Coronary artery (tissue), 2 donors: ENCODE data around the gene ISM1.

Experiments used
- DNase-seq: peaks from one replicate; pipeline ENCODE4 v3.0.0-alpha.2; 2017; ENCODE audit warnings: low spot score
- H3K27ac ChIP-seq, 2 donors: fragments of 200-600 bp; sonication (generic); one replicate each; pipeline ENCODE4 v1.5.1; 2016 to 2019
- H3K4me3 ChIP-seq: fragments of 200-600 bp; sonication (generic); 2 replicates; pipeline ENCODE4 v1.5.1; 2016; ENCODE audit warnings: mild to moderate bottlenecking, moderate library complexity
- TF ChIP-seq, protein P1 (sequence below): fragments of 200-600 bp; sonication (generic); IDR thresholded peaks from one replicate; pipeline ENCODE4 v1.5.1; 2019; ENCODE audit warnings: antibody characterized with exemption

The ISM1 gene

DNA sequence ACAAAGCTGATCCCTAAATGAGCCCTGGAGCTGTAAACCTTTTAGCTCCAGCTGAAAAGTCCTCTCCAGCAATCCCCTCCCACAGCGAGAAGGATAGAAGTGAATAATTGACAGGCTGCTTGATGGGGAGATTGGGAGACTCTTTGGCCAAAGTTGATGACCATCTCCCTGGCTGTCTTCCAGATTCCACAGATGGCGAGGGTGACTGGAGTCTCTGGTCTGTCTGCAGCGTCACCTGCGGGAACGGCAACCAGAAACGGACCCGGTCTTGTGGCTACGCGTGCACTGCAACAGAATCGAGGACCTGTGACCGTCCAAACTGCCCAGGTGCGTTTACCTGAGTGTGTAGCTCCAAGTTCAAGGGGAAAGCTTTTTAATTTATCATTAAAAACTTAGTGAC is 67.3 kb downstream of the ISM1 start:
- DNase-seq = no peak
- Histone ChIP-seq H3K27ac (no peak overlapping the region), H3K4me3 (no peak overlapping the region)
- TF ChIP-seq, protein P1, sequence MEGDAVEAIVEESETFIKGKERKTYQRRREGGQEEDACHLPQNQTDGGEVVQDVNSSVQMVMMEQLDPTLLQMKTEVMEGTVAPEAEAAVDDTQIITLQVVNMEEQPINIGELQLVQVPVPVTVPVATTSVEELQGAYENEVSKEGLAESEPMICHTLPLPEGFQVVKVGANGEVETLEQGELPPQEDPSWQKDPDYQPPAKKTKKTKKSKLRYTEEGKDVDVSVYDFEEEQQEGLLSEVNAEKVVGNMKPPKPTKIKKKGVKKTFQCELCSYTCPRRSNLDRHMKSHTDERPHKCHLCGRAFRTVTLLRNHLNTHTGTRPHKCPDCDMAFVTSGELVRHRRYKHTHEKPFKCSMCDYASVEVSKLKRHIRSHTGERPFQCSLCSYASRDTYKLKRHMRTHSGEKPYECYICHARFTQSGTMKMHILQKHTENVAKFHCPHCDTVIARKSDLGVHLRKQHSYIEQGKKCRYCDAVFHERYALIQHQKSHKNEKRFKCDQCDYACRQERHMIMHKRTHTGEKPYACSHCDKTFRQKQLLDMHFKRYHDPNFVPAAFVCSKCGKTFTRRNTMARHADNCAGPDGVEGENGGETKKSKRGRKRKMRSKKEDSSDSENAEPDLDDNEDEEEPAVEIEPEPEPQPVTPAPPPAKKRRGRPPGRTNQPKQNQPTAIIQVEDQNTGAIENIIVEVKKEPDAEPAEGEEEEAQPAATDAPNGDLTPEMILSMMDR = no peak

DNA sequence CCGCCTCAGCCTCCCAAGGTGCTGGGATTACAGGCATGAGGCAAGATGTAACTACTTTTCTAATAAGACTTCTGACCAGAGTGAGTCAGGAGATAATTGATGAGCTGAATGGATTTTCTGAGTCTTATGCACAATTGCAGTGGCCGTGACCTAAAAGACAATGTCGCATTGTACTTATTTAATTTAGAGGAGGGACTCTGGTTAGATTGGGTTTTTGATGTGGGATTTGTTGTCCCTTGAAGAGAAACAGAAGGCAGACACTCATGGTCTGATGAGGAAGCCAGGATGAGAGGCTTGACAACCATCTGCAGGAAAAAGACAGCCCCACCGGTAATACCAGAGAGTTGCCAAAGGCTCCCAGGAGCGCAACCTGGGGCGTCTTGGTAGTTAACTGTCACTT is 68.0 kb downstream of the ISM1 start:
- H3K4me3 ChIP-seq = no peak overlapping the region
- DNase-seq = no peak
- H3K27ac ChIP-seq = no peak overlapping the region
- TF ChIP-seq, protein P1 = no peak

DNA sequence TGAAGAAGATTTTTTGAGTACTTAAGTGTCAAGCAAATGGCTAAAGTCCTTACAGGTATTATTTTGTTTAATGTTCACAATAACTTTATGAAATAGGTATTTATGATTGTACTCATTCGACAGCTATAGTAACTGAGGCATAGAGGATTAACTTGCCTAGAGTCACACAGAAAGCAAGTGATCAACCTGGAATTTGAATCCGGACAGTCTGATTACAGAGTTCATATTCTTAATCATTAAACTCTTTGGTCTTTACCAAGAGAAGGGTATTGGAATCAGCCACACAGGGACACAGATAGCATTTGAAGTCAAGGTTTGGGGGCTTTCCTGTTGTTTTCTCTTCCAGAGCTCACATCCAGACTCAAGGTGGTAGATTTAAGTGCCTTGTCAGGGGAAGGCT is 69.7 kb downstream of the ISM1 start:
- no peak overlapping the region for H3K27ac ChIP-seq
- H3K4me3 ChIP-seq = no peak overlapping the region
- DNase-seq = no peak
- TF ChIP-seq, protein P1 = no peak

DNA sequence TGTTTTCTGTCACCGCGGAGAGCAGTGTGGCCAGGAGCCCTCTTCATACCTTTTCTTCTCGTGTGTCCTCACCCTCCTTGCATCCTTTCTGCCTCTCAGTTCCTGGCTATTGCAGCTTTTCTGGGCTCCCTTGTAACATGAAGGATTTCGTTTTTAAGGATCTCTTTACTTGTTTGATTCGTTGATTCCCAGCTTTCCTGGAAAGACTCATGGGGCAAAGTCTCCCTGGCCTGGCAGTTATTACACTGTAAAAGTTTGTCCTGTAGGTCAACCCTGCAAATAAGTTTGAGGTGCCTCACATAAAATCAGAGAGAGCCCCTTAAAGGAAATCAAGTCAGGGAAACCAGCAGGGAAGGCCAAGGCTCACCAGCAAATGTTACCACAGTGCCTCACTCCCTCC is 70.1 kb downstream of the ISM1 start:
- TF ChIP-seq, protein P1 = no peak

DNA sequence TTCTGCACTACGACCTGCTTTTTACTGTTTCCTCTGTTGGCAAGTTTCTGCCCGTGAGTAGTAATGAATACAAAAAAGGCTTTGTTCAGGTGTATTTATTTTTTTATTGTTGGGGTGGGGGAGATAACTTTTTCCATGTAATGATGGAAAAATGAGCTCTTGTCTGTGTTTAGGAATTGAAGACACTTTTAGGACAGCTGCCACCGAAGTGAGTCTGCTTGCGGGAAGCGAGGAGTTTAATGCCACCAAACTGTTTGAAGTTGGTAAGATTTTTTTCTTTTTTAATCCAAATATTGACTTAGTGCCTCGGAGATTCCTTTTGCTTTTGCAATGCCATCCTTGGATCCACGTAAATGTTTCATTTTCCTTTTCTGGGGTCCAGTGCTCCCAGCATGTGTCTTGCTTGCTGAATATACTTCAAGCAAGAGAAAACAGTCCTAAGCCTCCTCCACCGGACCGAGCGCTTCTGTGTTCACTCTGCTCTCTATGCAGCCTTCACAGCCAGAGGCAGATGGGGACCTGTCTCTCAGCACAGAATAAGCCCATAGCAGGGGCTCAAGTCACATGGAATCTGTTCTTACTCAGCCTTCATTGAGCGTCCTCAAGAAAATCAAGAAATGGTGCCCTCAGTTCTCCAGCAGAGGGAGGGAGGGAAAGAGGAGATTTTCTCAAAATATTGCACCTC is 71.3 kb downstream of the ISM1 start:
- DNase-seq = no peak
- TF ChIP-seq, protein P1 = no peak
- no peak overlapping the region for H3K4me3 ChIP-seq

More for the DNA sequence above, 70.1 kb downstream of the ISM1 start:
- Histone ChIP-seq H3K27ac (no peak overlapping the region), H3K4me3 (no peak overlapping the region)
- no peak for DNase-seq

DNA sequence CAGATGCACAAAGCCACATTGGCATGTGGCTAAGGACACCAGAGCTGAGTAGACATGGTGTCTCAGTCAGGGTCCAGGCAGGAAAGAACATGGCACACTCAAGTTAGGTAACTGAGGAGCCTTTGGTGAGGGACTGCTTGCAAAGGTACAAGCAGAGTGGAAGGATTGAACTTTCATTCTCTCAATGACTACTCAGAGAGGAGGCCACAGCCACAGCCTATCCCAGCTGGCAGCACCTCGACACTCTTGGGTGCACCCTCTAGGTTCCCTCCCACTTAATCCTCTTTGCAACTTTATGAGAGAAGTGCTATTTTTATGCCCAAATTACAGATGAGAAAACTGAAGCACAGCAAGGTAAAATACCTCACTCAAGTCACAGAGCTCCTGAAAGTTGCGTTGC is 73.4 kb downstream of the ISM1 start:
- H3K4me3 ChIP-seq = no peak overlapping the region
- H3K27ac ChIP-seq = no peak overlapping the region
- no peak for DNase-seq
- TF ChIP-seq, protein P1 = no peak

More for the DNA sequence above, 71.3 kb downstream of the ISM1 start:
- H3K27ac ChIP-seq = no peak overlapping the region

DNA sequence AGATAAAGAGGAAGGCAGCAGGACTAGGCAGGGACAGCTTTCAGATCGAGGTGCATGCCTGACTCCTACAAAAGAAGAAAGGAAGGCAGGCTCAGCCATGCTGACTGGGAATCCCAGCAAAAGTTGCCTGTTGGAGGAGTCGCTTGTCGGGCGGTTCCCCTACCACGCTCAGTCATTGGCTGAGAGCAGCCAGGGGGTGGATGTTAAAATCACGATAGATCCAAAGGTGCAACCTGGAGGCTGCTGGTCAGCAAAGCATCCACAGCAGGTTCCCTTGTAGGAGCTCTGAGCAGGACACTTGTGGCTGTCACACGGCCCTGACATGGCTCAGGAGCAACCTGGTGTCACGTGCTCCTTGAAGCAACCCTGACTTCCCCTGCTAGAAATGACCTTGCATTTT is 74.6 kb downstream of the ISM1 start:
- H3K27ac ChIP-seq = no peak overlapping the region
- no peak for DNase-seq
- TF ChIP-seq, protein P1 = no peak
- no peak overlapping the region for H3K4me3 ChIP-seq
